DOHH2 (cell line): ENCODE data around the gene TARP.

Experiments
- EZH2phosphoT487 ChIP-seq: fragments of 200-600 bp; sonication (generic); IDR thresholded peaks from 2 replicates; pipeline ENCODE4 v1.6.1; 2017; ENCODE audit warnings: borderline replicate concordance, mild to moderate bottlenecking, antibody characterized with exemption, low read length, moderate library complexity, mixed read lengths
- TF ChIP-seq, protein P1 (sequence below): fragments of 200-600 bp; sonication (generic); IDR thresholded peaks from one replicate; pipeline ENCODE4 v1.5.1; 2014; ENCODE audit warnings: antibody characterized with exemption, mild to moderate bottlenecking, low read depth, low read length; ENCODE audit not compliant: poor library complexity, severe bottlenecking

DNA sequence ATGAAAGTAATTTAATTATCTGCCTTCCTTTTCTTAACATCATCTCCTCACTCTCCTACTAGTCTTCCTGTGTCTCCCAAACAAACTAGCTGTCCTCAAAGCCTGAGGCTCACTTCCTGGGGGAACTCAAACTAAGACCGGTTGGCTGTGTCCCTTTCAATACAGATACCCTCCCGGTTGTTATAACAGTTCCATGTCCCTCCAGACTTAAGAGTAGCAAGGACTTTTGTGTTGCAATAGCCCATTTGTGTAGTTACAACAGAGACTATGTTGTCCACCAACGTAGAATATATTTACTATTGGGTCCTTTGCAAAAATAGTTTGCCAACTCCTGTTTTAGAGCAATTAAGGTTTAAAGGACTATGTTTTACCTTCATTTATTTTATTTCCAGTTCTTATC, 8.6 kb upstream of the TARP start:
- TF ChIP-seq, protein P1, sequence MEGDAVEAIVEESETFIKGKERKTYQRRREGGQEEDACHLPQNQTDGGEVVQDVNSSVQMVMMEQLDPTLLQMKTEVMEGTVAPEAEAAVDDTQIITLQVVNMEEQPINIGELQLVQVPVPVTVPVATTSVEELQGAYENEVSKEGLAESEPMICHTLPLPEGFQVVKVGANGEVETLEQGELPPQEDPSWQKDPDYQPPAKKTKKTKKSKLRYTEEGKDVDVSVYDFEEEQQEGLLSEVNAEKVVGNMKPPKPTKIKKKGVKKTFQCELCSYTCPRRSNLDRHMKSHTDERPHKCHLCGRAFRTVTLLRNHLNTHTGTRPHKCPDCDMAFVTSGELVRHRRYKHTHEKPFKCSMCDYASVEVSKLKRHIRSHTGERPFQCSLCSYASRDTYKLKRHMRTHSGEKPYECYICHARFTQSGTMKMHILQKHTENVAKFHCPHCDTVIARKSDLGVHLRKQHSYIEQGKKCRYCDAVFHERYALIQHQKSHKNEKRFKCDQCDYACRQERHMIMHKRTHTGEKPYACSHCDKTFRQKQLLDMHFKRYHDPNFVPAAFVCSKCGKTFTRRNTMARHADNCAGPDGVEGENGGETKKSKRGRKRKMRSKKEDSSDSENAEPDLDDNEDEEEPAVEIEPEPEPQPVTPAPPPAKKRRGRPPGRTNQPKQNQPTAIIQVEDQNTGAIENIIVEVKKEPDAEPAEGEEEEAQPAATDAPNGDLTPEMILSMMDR = no peak
- no peak for TF ChIP-seq EZH2phosphoT487
